Activated CD4-positive, alpha-beta T cell treated with anti-CD3 and anti-CD28 coated beads, Interleukin-2, amount 10 ng/mL, durations not matched to agents 24 days and 14 days (primary cell): ENCODE data around the gene STK38L. TPM values are rescaled to one million over a fixed set of nuclear protein-coding genes. Genes with fewer than 3 reads are reported as not detected.
"Not testable (repeated sequence)": the region's sequence is repeated elsewhere in the genome, so short reads cannot be mapped to it uniquely, and the experiment has no call there.

Source experiments
- DNase-seq: peaks from one replicate; pipeline ENCODE4 v3.0.0; 2022
- H3K27ac Mint-ChIP-seq: one replicate; pipeline ENCODE4 v1.8.0; 2022; ENCODE audit warnings: mild to moderate bottlenecking, mixed read lengths
- H3K27me3 Mint-ChIP-seq: one replicate; pipeline ENCODE4 v1.8.0; 2022; ENCODE audit warnings: mixed read lengths
- H3K36me3 Mint-ChIP-seq: one replicate; pipeline ENCODE4 v1.8.0; 2022; ENCODE audit warnings: low read depth, mild to moderate bottlenecking, mixed read lengths
- H3K4me1 Mint-ChIP-seq: one replicate; pipeline ENCODE4 v1.8.0; 2021; ENCODE audit warnings: mixed read lengths
- H3K4me3 Mint-ChIP-seq: one replicate; pipeline ENCODE4 v1.8.0; 2022; ENCODE audit warnings: mild to moderate bottlenecking, moderate library complexity, mixed read lengths
- H3K9me3 Mint-ChIP-seq: one replicate; pipeline ENCODE4 v1.8.0; 2021; ENCODE audit warnings: mixed read lengths
- intact Hi-C: fragments of 100-400 bp; cut with micrococcal nuclease; formaldehyde crosslinking; loops from one replicate; pipeline ENCODE4 v1.15.1; 2023
- total RNA-seq: library from RNA; stranded (reverse); gene quantifications from 2 replicates; pipeline ENCODE4 v1.2.3, GENCODE V29; 2022

The STK38L gene
- total RNA-seq, 1 donor from 2014 or later: 22.8 TPM

DNA sequence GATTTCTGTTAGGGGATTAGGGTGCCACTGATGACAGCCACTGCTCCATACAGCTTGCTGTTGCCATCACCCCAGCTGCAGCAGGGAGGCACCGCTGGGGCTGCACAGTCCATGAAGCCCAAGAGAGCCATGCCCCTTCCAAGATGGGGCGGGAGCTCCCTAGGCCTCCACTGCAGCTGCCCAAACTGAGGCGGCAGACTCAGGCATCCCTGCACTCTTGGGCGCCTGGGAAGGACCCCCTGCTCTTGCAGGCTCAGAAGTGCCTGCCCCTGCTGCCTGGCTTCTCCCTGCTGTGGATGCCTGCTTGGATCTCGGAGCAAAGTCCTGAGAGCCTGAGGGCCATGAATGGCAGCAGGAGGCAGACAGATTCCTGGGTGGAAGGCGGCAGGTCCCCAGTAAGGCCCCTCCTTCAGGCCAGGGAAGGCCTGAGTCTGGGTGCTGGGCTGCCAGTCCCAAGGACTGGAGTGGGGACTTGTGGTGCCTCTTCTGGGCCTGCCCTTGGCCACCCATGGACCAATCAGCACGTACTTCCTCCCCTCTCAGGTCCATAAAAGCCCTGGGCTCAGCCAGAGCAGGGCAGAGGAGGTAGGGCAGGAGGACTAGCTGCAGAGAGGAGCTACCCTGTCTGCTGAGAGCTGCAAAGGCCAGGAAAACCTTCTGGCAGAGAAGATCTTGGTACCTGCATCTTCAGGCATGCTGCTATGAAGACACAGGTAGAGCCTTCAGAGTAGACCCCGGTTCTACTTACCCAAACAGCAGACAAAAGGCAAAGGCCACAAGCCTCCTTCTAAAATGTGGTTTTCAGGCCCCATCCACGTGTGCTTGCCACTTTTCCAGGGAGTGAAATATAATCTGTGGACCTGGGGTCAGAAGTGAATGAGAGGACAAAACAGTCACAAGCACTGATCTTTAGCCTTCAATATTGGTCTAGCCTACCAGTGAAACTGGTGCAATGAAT, 30.0 kb upstream of the STK38L start:
- Mint-ChIP-seq H3K4me1 (peaks cover 4% of the 10 kb centered on the region), H3K36me3 (no peaks in the 10 kb centered on the region)

GRCh38 chr12:27217590-27217989, 26.5 kb upstream of the STK38L start:
- no peaks in the 10 kb centered on the region for H3K36me3 Mint-ChIP-seq
- DNase-seq: no peak
- intact Hi-C loops: no loop called here
- no peak overlapping the region for H3K27ac Mint-ChIP-seq
- H3K27me3 Mint-ChIP-seq: no peaks in the 10 kb centered on the region
- H3K4me3 Mint-ChIP-seq: no peak overlapping the region
- H3K9me3 Mint-ChIP-seq: no peaks in the 10 kb centered on the region
- H3K4me1 Mint-ChIP-seq: peaks cover 11% of the 10 kb centered on the region

More for the DNA sequence above, 30.0 kb upstream of the STK38L start:
- Mint-ChIP-seq H3K4me3 (no peak overlapping the region), H3K27ac (no peak overlapping the region), H3K9me3 (peaks cover 14% of the 10 kb centered on the region), H3K27me3 (no peaks in the 10 kb centered on the region)
- DNase-seq: no peak
- intact Hi-C loops: no loop called here

GRCh38 chr12:27219693-27220054, 24.4 kb upstream of the STK38L start:
- DNase-seq: no peak
- H3K27ac Mint-ChIP-seq: no peak overlapping the region
- H3K36me3 Mint-ChIP-seq: no peaks in the 10 kb centered on the region
- H3K27me3 Mint-ChIP-seq: peaks cover 5% of the 10 kb centered on the region
- intact Hi-C loops: loop anchor here (1.0 to 2.0 kb wide), 3 partner anchors 11 to 39 kb away; partner anchors contain the start of gene STK38L
- H3K4me1 Mint-ChIP-seq: peaks cover 11% of the 10 kb centered on the region
- peaks cover 8% of the 10 kb centered on the region for H3K9me3 Mint-ChIP-seq
- no peak overlapping the region for H3K4me3 Mint-ChIP-seq

- no peak for DNase-seq
- intact Hi-C loops: loop anchor here (1.0 to 2.0 kb wide), 3 partner anchors 12 to 40 kb away; partner anchors contain the start of gene STK38L
- H3K27ac Mint-ChIP-seq: peak overlapping the region; percentile 49
- peaks cover 5% of the 10 kb centered on the region for H3K27me3 Mint-ChIP-seq
- peak overlapping the region; percentile 1 for H3K4me3 Mint-ChIP-seq
- peaks cover 11% of the 10 kb centered on the region for H3K4me1 Mint-ChIP-seq
- H3K36me3 Mint-ChIP-seq: no peaks in the 10 kb centered on the region
- H3K9me3 Mint-ChIP-seq: peaks cover 8% of the 10 kb centered on the region
Measured at GRCh38 chr12:27220055-27220987, 23.8 kb upstream of the STK38L start.

DNA sequence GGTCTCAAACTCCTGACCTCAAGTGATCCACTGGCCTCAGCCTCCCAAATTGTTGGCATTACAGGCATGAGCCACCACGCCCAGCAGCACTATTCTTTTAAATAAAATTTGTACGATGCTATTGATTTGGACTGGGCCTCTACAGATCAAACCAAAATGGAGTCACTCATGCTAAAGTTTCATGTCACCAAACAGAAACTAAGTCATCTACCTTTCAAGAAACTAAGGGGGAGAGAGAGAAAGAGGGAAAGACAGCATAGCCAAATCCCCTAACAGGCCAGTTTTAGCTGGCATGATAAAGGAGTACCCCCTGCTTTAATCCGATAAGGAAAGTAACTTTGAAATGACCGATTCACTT, 23.1 kb upstream of the STK38L start:
- Mint-ChIP-seq H3K9me3 (peaks cover 8% of the 10 kb centered on the region), H3K4me3 (no peak overlapping the region), H3K27me3 (peaks cover 5% of the 10 kb centered on the region), H3K27ac (no peak overlapping the region), H3K4me1 (peaks cover 11% of the 10 kb centered on the region), H3K36me3 (no peaks in the 10 kb centered on the region)
- no peak for DNase-seq
- intact Hi-C loops: loop anchor here (1.0 to 2.0 kb wide), 3 partner anchors 13 to 41 kb away; partner anchors contain the start of gene STK38L

- no peak overlapping the region for H3K27ac Mint-ChIP-seq
- H3K9me3 Mint-ChIP-seq: peaks cover 10% of the 10 kb centered on the region
- H3K4me3 Mint-ChIP-seq: no peak overlapping the region
- peaks cover 5% of the 10 kb centered on the region for H3K27me3 Mint-ChIP-seq
- H3K4me1 Mint-ChIP-seq: peaks cover 11% of the 10 kb centered on the region
- DNase-seq: no peak
- intact Hi-C loops: loop anchor here (2.0 kb wide), 1 partner anchor 23 kb away; the partner anchor contains the start of gene STK38L
- H3K36me3 Mint-ChIP-seq: no peaks in the 10 kb centered on the region
Measured at GRCh38 chr12:27221625-27222387, 22.3 kb upstream of the STK38L start.

DNA sequence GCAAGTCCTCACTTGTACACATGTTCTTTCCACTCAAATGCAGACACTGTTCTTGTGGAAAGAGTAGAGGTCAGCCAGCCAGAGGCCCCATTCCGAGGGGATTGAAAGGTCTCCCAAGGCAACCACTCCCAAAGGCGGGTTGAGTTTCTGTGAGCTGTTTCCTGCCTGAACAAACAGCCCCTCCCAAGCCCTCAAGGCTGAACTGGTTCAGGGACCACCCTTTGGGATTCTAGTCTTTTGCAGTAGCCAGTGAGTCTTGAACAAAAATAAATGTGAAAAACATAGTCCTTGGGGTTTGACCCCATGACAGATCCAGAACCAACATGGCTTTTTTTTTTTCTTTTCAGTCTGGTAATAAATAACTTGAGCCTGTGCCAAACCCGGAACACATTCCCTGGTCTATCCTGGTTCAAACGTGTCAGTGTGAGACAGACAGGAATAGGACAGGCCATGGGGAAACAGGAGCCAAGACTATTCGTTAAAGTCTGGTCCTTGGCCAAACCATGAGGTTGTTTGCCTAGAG, 17.6 kb upstream of the STK38L start:
- intact Hi-C loops: no loop called here
- Mint-ChIP-seq H3K27me3 (peaks cover 6% of the 10 kb centered on the region), H3K36me3 (no peaks in the 10 kb centered on the region), H3K9me3 (peaks cover 14% of the 10 kb centered on the region), H3K4me1 (peaks cover under 1% of the 10 kb centered on the region), H3K4me3 (no peak overlapping the region), H3K27ac (no peak overlapping the region)
- no peak for DNase-seq

DNA sequence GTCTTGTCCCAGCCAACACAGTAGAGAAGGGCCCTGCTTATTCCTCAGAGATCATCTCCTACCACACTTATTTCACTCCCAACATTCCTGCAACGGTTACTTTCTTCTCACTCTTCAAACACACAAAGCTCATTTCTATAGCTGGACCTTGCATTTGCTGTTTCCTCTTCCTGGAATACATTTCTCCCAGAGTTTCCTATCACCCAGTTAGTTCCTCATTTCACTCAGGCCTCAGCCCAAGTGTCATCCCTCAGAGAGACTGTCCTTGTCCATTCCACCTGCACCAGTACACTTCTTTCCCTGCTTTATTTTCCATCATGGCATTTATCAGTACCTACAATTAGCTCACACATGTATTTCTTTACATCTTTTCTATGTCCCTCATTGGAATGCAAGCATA, 14.7 kb upstream of the STK38L start:
- H3K4me3 Mint-ChIP-seq: no peak overlapping the region

DNA sequence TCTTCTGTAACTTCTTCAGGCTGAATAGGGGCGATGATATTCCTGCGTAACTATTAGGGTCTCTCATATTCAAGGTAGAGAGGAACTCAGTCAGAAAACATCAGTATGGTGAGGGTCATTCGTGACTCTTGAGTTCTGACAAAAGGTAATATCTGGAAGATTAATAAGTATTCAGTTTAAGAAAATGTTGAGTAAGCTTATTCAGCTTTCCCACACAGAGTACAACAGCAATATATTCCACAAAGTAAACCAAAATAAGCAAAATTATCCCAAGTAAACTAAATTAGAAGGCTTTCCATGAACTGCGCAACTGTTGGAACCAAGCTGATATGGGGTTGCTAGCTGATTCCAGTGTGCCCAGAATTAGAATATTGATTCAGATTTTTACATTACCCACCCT, 12.7 kb upstream of the STK38L start:
- H3K4me1 Mint-ChIP-seq, H3K27me3 Mint-ChIP-seq, H3K36me3 Mint-ChIP-seq, intact Hi-C loops, DNase-seq, H3K4me3 Mint-ChIP-seq, H3K9me3 Mint-ChIP-seq, H3K27ac Mint-ChIP-seq: not testable (repeated sequence)

More for the DNA sequence above, 14.7 kb upstream of the STK38L start:
- intact Hi-C loops: no loop called here
- Mint-ChIP-seq H3K9me3 (peaks cover 6% of the 10 kb centered on the region), H3K27ac (no peak overlapping the region), H3K36me3 (no peaks in the 10 kb centered on the region), H3K4me1 (no peaks in the 10 kb centered on the region), H3K27me3 (peaks cover 6% of the 10 kb centered on the region)
- no peak for DNase-seq

DNA sequence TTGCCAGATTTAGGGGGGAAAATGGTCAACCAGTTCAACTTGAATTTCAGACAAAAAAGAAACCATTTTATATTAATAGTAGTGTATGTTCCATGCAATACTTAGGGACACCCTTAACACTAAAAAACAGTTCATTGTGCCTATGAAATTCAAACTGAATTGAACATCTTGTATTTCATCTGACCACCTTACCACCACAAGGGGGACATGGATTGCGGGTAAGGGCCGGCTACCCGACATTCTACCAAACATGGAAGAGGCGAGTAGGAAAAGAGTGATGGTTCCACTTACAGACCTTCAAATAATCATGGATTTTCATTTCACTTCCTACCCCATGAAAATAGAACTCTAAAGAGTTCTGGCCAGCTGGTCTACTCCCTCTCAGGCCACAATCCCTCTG, 10.3 kb upstream of the STK38L start:
- Mint-ChIP-seq H3K27ac (no peak overlapping the region), H3K9me3 (no peaks in the 10 kb centered on the region), H3K4me3 (no peak overlapping the region), H3K27me3 (peaks cover 6% of the 10 kb centered on the region), H3K36me3 (no peaks in the 10 kb centered on the region), H3K4me1 (peaks cover 20% of the 10 kb centered on the region)
- no peak for DNase-seq
- intact Hi-C loops: no loop called here

GRCh38 chr12:27236498-27236897, 7.6 kb upstream of the STK38L start:
- Mint-ChIP-seq H3K4me3 (no peak overlapping the region), H3K9me3 (no peaks in the 10 kb centered on the region), H3K36me3 (no peaks in the 10 kb centered on the region), H3K27ac (no peak overlapping the region), H3K27me3 (peaks cover 5% of the 10 kb centered on the region), H3K4me1 (peaks cover 25% of the 10 kb centered on the region)
- intact Hi-C loops: no loop called here
- no peak for DNase-seq

- H3K36me3 Mint-ChIP-seq: no peaks in the 10 kb centered on the region
- peaks cover 25% of the 10 kb centered on the region for H3K4me1 Mint-ChIP-seq
- DNase-seq: peak; percentile 71
- H3K27me3 Mint-ChIP-seq: no peaks in the 10 kb centered on the region
- H3K9me3 Mint-ChIP-seq: no peaks in the 10 kb centered on the region
- H3K4me3 Mint-ChIP-seq: peak overlapping the region; percentile 4
- H3K27ac Mint-ChIP-seq: peak overlapping the region; percentile 73
- intact Hi-C loops: loop anchor here (2.0 kb wide), 2 partner anchors 29 to 61 kb away; no protein-coding TSS in a partner anchor
Measured at GRCh38 chr12:27237790-27238771, 6.0 kb upstream of the STK38L start.
